ENCODE data around the gene GTPBP2.
"Not testable (repeated sequence)": the region's sequence is repeated elsewhere in the genome, so short reads cannot be mapped to it uniquely, and the experiment has no call there.

The GTPBP2 gene

DNA sequence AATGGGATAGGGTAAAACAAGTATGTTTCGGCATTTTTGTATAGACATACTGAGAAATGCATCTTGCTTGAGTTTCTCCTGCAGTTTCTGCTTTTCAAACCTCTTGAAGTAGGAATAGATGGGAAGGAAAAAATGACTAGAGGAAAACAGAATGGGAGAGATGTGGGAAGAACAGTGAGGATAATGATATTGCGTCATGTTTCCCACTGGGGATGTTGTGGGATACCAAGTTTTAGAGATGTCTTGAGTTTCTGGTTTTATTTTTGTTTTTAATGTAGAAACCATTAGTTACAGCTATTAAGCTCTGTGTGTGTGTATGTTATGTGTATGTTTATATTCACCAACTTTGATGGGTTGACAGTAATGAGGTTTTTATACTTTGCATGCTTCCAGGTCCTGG lies 28.5 kb downstream of the GTPBP2 start:
- no peak overlapping the region for H3K4me3 ChIP-seq (ENCODE audit: low read depth, low read length)
- H3K4me2 ChIP-seq (ENCODE audit: low read length) = no peak overlapping the region
- H4K91ac ChIP-seq (ENCODE audit: low read depth, low read length) = no peak overlapping the region
- H2BK120ac ChIP-seq (ENCODE audit: insufficient read depth, low read length, poor library complexity) = no peak overlapping the region
- H3K23ac ChIP-seq (ENCODE audit: low read length) = no peak overlapping the region
- H4K12ac ChIP-seq (ENCODE audit: low read depth, low read length) = no peak overlapping the region
- no peak overlapping the region for H2AK5ac ChIP-seq (ENCODE audit: low read length)
- DNase-seq = no peak
- no peaks in the 10 kb centered on the region for H3K9me3 ChIP-seq (ENCODE audit: insufficient read depth, low read depth, low read length)
- H3K4me1 ChIP-seq (ENCODE audit: control insufficient read depth in 1 of 2, insufficient read depth in 2 of 2, low read length in 2 of 2) = no peaks in the 10 kb centered on the region
- H4K8ac ChIP-seq (ENCODE audit: low read depth, low read length) = no peak overlapping the region
- H3K4ac ChIP-seq (ENCODE audit: low read depth, low read length) = no peak overlapping the region
- H3K36me3 ChIP-seq (ENCODE audit: control insufficient read depth in 1 of 2, insufficient read depth in 2 of 2, low read length in 2 of 2) = peaks cover 28% of the 10 kb centered on the region in 2 experiments
- no peak overlapping the region for H3K9ac ChIP-seq (ENCODE audit: low read length)
- no peaks in the 10 kb centered on the region for H3K79me1 ChIP-seq (ENCODE audit: low read length)
- no peaks in the 10 kb centered on the region for H3K27me3 ChIP-seq (ENCODE audit: insufficient read depth, low read length)
- H2BK5ac ChIP-seq (ENCODE audit: low read depth, low read length, poor library complexity) = no peak overlapping the region
- H3K79me2 ChIP-seq (ENCODE audit: control insufficient read depth, insufficient read depth, low read length, poor library complexity) = no peaks in the 10 kb centered on the region
- no CpG with 5 or more reads among the region's 2 CpGs for WGBS (ENCODE audit: extremely low coverage, insufficient coverage, insufficient read length)
- H2BK12ac ChIP-seq (ENCODE audit: low read length) = no peak overlapping the region
- no peak overlapping the region for H2AFZ ChIP-seq (ENCODE audit: insufficient read depth, low read length, poor library complexity)
- H3K27ac ChIP-seq (ENCODE audit: low read depth, low read length) = no peak overlapping the region
- H3K18ac ChIP-seq (ENCODE audit: low read length) = no peak overlapping the region
- no peak overlapping the region for H3K14ac ChIP-seq (ENCODE audit: low read length)

DNA sequence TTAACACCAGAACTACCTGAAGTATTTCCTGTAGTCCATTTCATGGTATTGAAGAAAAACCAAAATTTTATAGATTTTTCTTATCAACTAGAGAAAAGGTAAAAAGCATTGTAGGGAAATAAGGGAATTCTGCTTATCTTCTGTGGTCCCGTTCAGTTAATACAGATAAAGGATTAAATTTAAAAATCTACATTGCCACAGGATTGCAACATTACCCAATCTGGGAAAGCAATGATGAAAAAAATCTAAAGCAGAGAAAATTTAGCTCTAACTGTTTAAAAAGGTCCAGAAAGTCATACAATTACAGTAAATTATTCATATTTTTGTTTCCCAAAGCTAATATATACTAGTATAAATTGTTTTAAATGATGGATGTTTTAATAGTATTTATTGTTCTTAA lies 35.1 kb downstream of the GTPBP2 start:
- Histone ChIP-seq H2BK120ac (ENCODE audit: insufficient read depth, low read length, poor library complexity) (no peak overlapping the region), H3K9ac (ENCODE audit: low read length) (no peak overlapping the region), H3K36me3 (ENCODE audit: control insufficient read depth in 1 of 2, insufficient read depth in 2 of 2, low read length in 2 of 2) (peaks cover 18 to 24% of the 10 kb centered on the region in 2 experiments), H3K4me2 (ENCODE audit: low read length) (no peak overlapping the region), H3K79me2 (ENCODE audit: control insufficient read depth, insufficient read depth, low read length, poor library complexity) (no peaks in the 10 kb centered on the region), H2AK5ac (ENCODE audit: low read length) (no peak overlapping the region), H3K18ac (ENCODE audit: low read length) (no peak overlapping the region), H4K8ac (ENCODE audit: low read depth, low read length) (no peak overlapping the region), H3K4ac (ENCODE audit: low read depth, low read length) (no peak overlapping the region), H3K23ac (ENCODE audit: low read length) (no peak overlapping the region), H4K91ac (ENCODE audit: low read depth, low read length) (no peak overlapping the region), H2BK12ac (ENCODE audit: low read length) (no peak overlapping the region), H2BK5ac (ENCODE audit: low read depth, low read length, poor library complexity) (no peak overlapping the region), H3K9me3 (ENCODE audit: insufficient read depth, low read depth, low read length) (no peaks in the 10 kb centered on the region), H3K27ac (ENCODE audit: low read depth, low read length) (no peak overlapping the region), H4K12ac (ENCODE audit: low read depth, low read length) (no peak overlapping the region), H3K4me1 (ENCODE audit: control insufficient read depth in 1 of 2, insufficient read depth in 2 of 2, low read length in 2 of 2) (no peaks in the 10 kb centered on the region), H2AFZ (ENCODE audit: insufficient read depth, low read length, poor library complexity) (no peak overlapping the region), H3K27me3 (ENCODE audit: insufficient read depth, low read length) (no peaks in the 10 kb centered on the region), H3K4me3 (ENCODE audit: low read depth, low read length) (no peak overlapping the region), H3K79me1 (ENCODE audit: low read length) (no peaks in the 10 kb centered on the region), H3K14ac (ENCODE audit: low read length) (no peak overlapping the region)
- no CpG with 5 or more reads among the region's 1 CpG for WGBS (ENCODE audit: extremely low coverage, insufficient coverage, insufficient read length)
- no peak for DNase-seq

DNA sequence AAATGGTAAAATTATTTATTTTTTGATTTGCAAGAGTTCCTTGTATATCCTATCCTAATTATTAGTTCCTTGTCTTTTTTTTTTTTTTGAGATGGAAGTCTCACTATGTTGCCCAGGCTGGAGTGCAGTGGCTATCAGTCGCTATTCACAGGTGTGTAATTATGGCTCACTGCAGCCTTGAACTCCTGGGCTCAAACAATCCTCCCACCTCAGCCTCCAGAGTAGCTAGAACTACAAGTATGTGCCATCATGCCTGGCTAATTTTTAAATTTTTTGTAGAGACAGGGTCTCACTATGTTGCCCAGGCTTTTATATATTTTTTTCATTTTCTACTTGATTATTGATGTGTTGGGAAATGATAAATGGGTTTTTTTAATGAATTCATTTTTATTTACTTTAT lies 39.5 kb downstream of the GTPBP2 start:
- no CpG with 5 or more reads among the region's 1 CpG for WGBS (ENCODE audit: extremely low coverage, insufficient coverage, insufficient read length)
- H2BK5ac ChIP-seq (ENCODE audit: low read depth, low read length, poor library complexity); H4K8ac ChIP-seq (ENCODE audit: low read depth, low read length); H3K27ac ChIP-seq (ENCODE audit: low read depth, low read length); H2AK5ac ChIP-seq (ENCODE audit: low read length); H4K12ac ChIP-seq (ENCODE audit: low read depth, low read length); H3K79me2 ChIP-seq (ENCODE audit: control insufficient read depth, insufficient read depth, low read length, poor library complexity); H2BK12ac ChIP-seq (ENCODE audit: low read length); H3K4me1 ChIP-seq (ENCODE audit: control insufficient read depth in 1 of 2, insufficient read depth in 2 of 2, low read length in 2 of 2); H2AFZ ChIP-seq (ENCODE audit: insufficient read depth, low read length, poor library complexity); H2BK120ac ChIP-seq (ENCODE audit: insufficient read depth, low read length, poor library complexity); H3K4me2 ChIP-seq (ENCODE audit: low read length); DNase-seq; H4K91ac ChIP-seq (ENCODE audit: low read depth, low read length); H3K14ac ChIP-seq (ENCODE audit: low read length); H3K27me3 ChIP-seq (ENCODE audit: insufficient read depth, low read length); H3K18ac ChIP-seq (ENCODE audit: low read length); H3K23ac ChIP-seq (ENCODE audit: low read length); H3K4ac ChIP-seq (ENCODE audit: low read depth, low read length); H3K9ac ChIP-seq (ENCODE audit: low read length); H3K79me1 ChIP-seq (ENCODE audit: low read length); H3K9me3 ChIP-seq (ENCODE audit: insufficient read depth, low read depth, low read length); H3K4me3 ChIP-seq (ENCODE audit: low read depth, low read length): not testable (repeated sequence)
- peaks cover 26 to 27% of the 10 kb centered on the region in 2 experiments for H3K36me3 ChIP-seq (ENCODE audit: control insufficient read depth in 1 of 2, insufficient read depth in 2 of 2, low read length in 2 of 2)

DNA sequence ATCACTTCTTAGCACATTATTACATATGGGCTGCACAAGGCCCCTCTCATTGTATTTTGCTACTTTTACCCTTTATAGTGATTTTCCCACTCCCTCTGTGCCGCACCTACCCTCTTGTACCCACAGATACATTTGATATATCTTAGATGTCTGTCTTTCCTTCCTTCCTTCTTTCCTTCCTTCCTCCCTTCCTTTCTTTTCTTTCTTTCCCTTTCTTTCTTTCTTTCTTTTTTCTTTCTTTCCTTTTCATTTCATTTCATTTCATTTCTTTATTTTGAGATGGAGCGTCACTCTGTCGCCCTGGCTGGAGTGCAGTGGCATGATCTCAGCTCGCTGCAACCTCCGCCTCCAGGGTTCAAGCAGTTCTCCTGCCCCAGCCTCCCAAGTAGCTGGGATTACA lies 40.9 kb downstream of the GTPBP2 start:
- no peaks in the 10 kb centered on the region for H3K9me3 ChIP-seq (ENCODE audit: insufficient read depth, low read depth, low read length)
- H3K4me2 ChIP-seq (ENCODE audit: low read length) = no peak overlapping the region
- H2BK5ac ChIP-seq (ENCODE audit: low read depth, low read length, poor library complexity) = no peak overlapping the region
- no peak overlapping the region for H2BK12ac ChIP-seq (ENCODE audit: low read length)
- H4K91ac ChIP-seq (ENCODE audit: low read depth, low read length) = no peak overlapping the region
- H3K14ac ChIP-seq (ENCODE audit: low read length) = no peak overlapping the region
- H3K79me2 ChIP-seq (ENCODE audit: control insufficient read depth, insufficient read depth, low read length, poor library complexity) = no peaks in the 10 kb centered on the region
- H2AK5ac ChIP-seq (ENCODE audit: low read length) = no peak overlapping the region
- no peaks in the 10 kb centered on the region for H3K79me1 ChIP-seq (ENCODE audit: low read length)
- H4K8ac ChIP-seq (ENCODE audit: low read depth, low read length) = no peak overlapping the region
- H3K36me3 ChIP-seq (ENCODE audit: control insufficient read depth in 1 of 2, insufficient read depth in 2 of 2, low read length in 2 of 2) = peaks cover 25 to 32% of the 10 kb centered on the region in 2 experiments
- H3K27me3 ChIP-seq (ENCODE audit: insufficient read depth, low read length) = no peaks in the 10 kb centered on the region
- H3K4me3 ChIP-seq (ENCODE audit: low read depth, low read length) = no peak overlapping the region
- H3K9ac ChIP-seq (ENCODE audit: low read length) = no peak overlapping the region
- H2BK120ac ChIP-seq (ENCODE audit: insufficient read depth, low read length, poor library complexity) = no peak overlapping the region
- no peak overlapping the region for H3K27ac ChIP-seq (ENCODE audit: low read depth, low read length)
- H2AFZ ChIP-seq (ENCODE audit: insufficient read depth, low read length, poor library complexity) = no peak overlapping the region
- no peak overlapping the region for H3K23ac ChIP-seq (ENCODE audit: low read length)
- H4K12ac ChIP-seq (ENCODE audit: low read depth, low read length) = no peak overlapping the region
- no peak for DNase-seq
- H3K4me1 ChIP-seq (ENCODE audit: control insufficient read depth in 1 of 2, insufficient read depth in 2 of 2, low read length in 2 of 2) = no peaks in the 10 kb centered on the region
- no CpG with 5 or more reads among the region's 5 CpGs for WGBS (ENCODE audit: extremely low coverage, insufficient coverage, insufficient read length)
- no peak overlapping the region for H3K4ac ChIP-seq (ENCODE audit: low read depth, low read length)
- no peak overlapping the region for H3K18ac ChIP-seq (ENCODE audit: low read length)

Measured in trophoblast cell (in vitro differentiated cells and primary cell).